SK-N-SH (cell line): Measurements from ENCODE around the gene SAMD14. TPM values are rescaled to one million over a fixed set of nuclear protein-coding genes. Genes with fewer than 3 reads are reported as not detected.

ENCODE experiments used
- CTCF ChIA-PET: fragments of 300-600, 350-600 bp; formaldehyde crosslinking; extraction: SDS; loops from one replicate; lab custom pipeline; 2021; lab: Yijun Ruan, JAX
- POLR2A ChIA-PET: fragments of 350-600 bp; sonication (Branson Sonifier 250); formaldehyde crosslinking; extraction: SDS; loops from one replicate; lab custom pipeline; 2020; ENCODE audit warnings: antibody characterized with exemption, inconsistent platforms; lab: Yijun Ruan, JAX
- DNase-seq: peaks from one replicate; pipeline ENCODE4 v3.0.0; 2012
- H2AFZ ChIP-seq: fragments of 200-600 bp; sonication (generic); 2 replicates; pipeline ENCODE4 v1.8.1; 2016; ENCODE audit warnings: antibody characterized with exemption, mild to moderate bottlenecking, low read depth
- H3F3A ChIP-seq: fragments of 200-600 bp; sonication (generic); replicated peaks from 2 replicates; pipeline ENCODE3; 2016; ENCODE audit warnings: antibody characterized with exemption, mild to moderate bottlenecking; ENCODE audit not compliant: insufficient read depth
- H3K27ac ChIP-seq, 2 experiments: fragments of 200-500 bp in 1 of 2; fragments of 200-600 bp in 1 of 2; sonication (Bioruptor generic) in 1 of 2; sonication (generic), shearing (Covaris generic) in 1 of 2; 2 replicates each; pipeline versions ENCODE4 v1.5.1 to v1.6.1; 2014 to 2016; ENCODE audit warnings: low read depth in 2 of 2, inconsistent platforms in 1 of 2, low read length in 1 of 2, mild to moderate bottlenecking in 1 of 2, mixed read lengths in 1 of 2
- H3K27me3 ChIP-seq: fragments of 200-600 bp; sonication (generic), shearing (Covaris generic); 2 replicates; pipeline ENCODE4 v1.6.1; 2016; ENCODE audit warnings: mixed run types; ENCODE audit not compliant: insufficient read depth
- H3K36me3 ChIP-seq, 2 experiments: fragments of 200-500 bp in 1 of 2; fragments of 200-600 bp in 1 of 2; sonication (Bioruptor generic) in 1 of 2; sonication (generic) in 1 of 2; replicated peaks in 1 of 2; 2 replicates each; pipeline versions ENCODE3 to v1.5.1; 2014 to 2016; ENCODE audit warnings: low read length in 1 of 2, mild to moderate bottlenecking in 1 of 2; ENCODE audit not compliant: insufficient read depth in 2 of 2, control insufficient read depth in 1 of 2
- H3K4me1 ChIP-seq, 2 experiments: fragments of 200-500 bp in 1 of 2; fragments of 200-600 bp in 1 of 2; sonication (Bioruptor generic) in 1 of 2; sonication (generic), shearing (Covaris generic) in 1 of 2; 2 replicates each; pipeline versions ENCODE4 v1.5.1 to v1.6.1; 2014 to 2016; ENCODE audit warnings: low read depth in 1 of 2, low read length in 1 of 2, mixed run types in 1 of 2; ENCODE audit not compliant: insufficient read depth in 2 of 2, control insufficient read depth in 1 of 2
- H3K4me2 ChIP-seq: fragments of 200-600 bp; sonication (generic), shearing (Covaris generic); 2 replicates; pipeline ENCODE4 v1.6.1; 2017; ENCODE audit warnings: mixed run types
- H3K4me3 ChIP-seq, 2 experiments: fragments of 200-500 bp in 1 of 2; fragments of 200-600 bp in 1 of 2; sonication (Bioruptor generic) in 1 of 2; sonication (generic), shearing (Covaris generic) in 1 of 2; 2 replicates each; pipeline versions ENCODE4 v1.5.1 to v1.8.1; 2014 to 2016; ENCODE audit warnings: low read depth in 2 of 2, inconsistent platforms in 1 of 2, low read length in 1 of 2, mild to moderate bottlenecking in 1 of 2, mixed read lengths in 1 of 2, moderate library complexity in 1 of 2
- H3K79me2 ChIP-seq: fragments of 200-600 bp; sonication (generic); 2 replicates; pipeline ENCODE4 v1.8.1; 2017; ENCODE audit warnings: mild to moderate bottlenecking; ENCODE audit not compliant: insufficient read depth
- H3K9ac ChIP-seq: fragments of 200-600 bp; sonication (generic); 2 replicates; pipeline ENCODE4 v1.6.1; 2017; ENCODE audit warnings: mixed run types
- H3K9me2 ChIP-seq: fragments of 200-600 bp; sonication (generic); 2 replicates; pipeline ENCODE4 v1.6.1; 2017; ENCODE audit warnings: mixed run types
- H3K9me3 ChIP-seq: fragments of 200-600 bp; sonication (generic); 2 replicates; pipeline ENCODE4 v1.6.1; 2017; ENCODE audit warnings: mixed run types, mild to moderate bottlenecking, moderate library complexity
- H4K20me1 ChIP-seq: fragments of 200-600 bp; sonication (generic); 2 replicates; pipeline ENCODE4 v1.6.1; 2017; ENCODE audit warnings: mild to moderate bottlenecking, mixed run types; ENCODE audit not compliant: insufficient read depth
- CHD2 ChIP-seq: fragments of 150-350 bp; IDR thresholded peaks from 2 replicates; pipeline ENCODE4 v1.6.1; 2018; ENCODE audit warnings: low read length; ENCODE audit not compliant: partially characterized antibody
- ELF1 ChIP-seq: IDR thresholded peaks from 2 replicates; pipeline ENCODE4 v1.4.0; 2012
- EP300 ChIP-seq, 2 experiments: IDR thresholded peaks; 2 replicates each; pipeline versions ENCODE4 v1.4.0 to v1.6.1; 2012; ENCODE audit warnings: borderline replicate concordance in 1 of 2, low read depth in 1 of 2, low read length in 1 of 2
- FOSL2 ChIP-seq: IDR thresholded peaks from 2 replicates; pipeline ENCODE4 v1.4.0; 2012; ENCODE audit warnings: low read depth, mild to moderate bottlenecking, moderate library complexity, borderline replicate concordance
- FOXM1 ChIP-seq: IDR thresholded peaks from 2 replicates; pipeline ENCODE4 v1.4.0; 2012; ENCODE audit warnings: low read depth, mild to moderate bottlenecking
- GATA2 ChIP-seq: sonication (generic); formaldehyde crosslinking; IDR thresholded peaks from 2 replicates; pipeline ENCODE4 v1.5.0; 2020; ENCODE audit warnings: mild to moderate bottlenecking, missing genetic modification reagents
- JUND ChIP-seq: IDR thresholded peaks from 2 replicates; pipeline ENCODE4 v1.4.0; 2012
- MEF2A ChIP-seq: IDR thresholded peaks from 2 replicates; pipeline ENCODE4 v1.4.0; 2012; ENCODE audit warnings: low read depth, borderline replicate concordance
- MXI1 ChIP-seq: IDR thresholded peaks from 2 replicates; pipeline ENCODE4 v1.6.1; 2012; ENCODE audit warnings: mild to moderate bottlenecking, low read depth, low read length, improper control_type of control experiment
- NFIC ChIP-seq: IDR thresholded peaks from 2 replicates; pipeline ENCODE4 v1.4.0; 2012; ENCODE audit warnings: borderline replicate concordance
- NRF1 ChIP-seq: IDR thresholded peaks from 2 replicates; pipeline ENCODE4 v1.6.1; 2012; ENCODE audit warnings: low read depth, mild to moderate bottlenecking, low read length
- PBX3 ChIP-seq: IDR thresholded peaks from 2 replicates; pipeline ENCODE4; 2012
- RAD21 ChIP-seq: IDR thresholded peaks from 2 replicates; pipeline ENCODE4 v1.6.1; 2012; ENCODE audit warnings: mild to moderate bottlenecking, low read length
- RCOR1 ChIP-seq: fragments of 150-350 bp; IDR thresholded peaks from 2 replicates; pipeline ENCODE4 v1.6.1; 2017; ENCODE audit warnings: antibody characterized with exemption, low read length
- RFX5 ChIP-seq: IDR thresholded peaks from 2 replicates; pipeline ENCODE4 v1.6.1; 2012; ENCODE audit warnings: mild to moderate bottlenecking, improper control_type of control experiment, low read length
- SMC3 ChIP-seq: IDR thresholded peaks from 2 replicates; pipeline ENCODE4 v1.6.1; 2012; ENCODE audit warnings: low read depth, low read length, improper control_type of control experiment
- TEAD4 ChIP-seq: IDR thresholded peaks from 2 replicates; pipeline ENCODE4 v1.4.0; 2012; ENCODE audit warnings: mild to moderate bottlenecking, borderline replicate concordance; ENCODE audit not compliant: insufficient read depth
- USF1 ChIP-seq: IDR thresholded peaks from 2 replicates; pipeline ENCODE4 v1.4.0; 2012; ENCODE audit warnings: low read depth, borderline replicate concordance
- YY1 ChIP-seq: IDR thresholded peaks from 2 replicates; pipeline ENCODE4 v1.4.0; 2012; ENCODE audit warnings: low read depth, mild to moderate bottlenecking
- WGBS: methylation state at CpG from one replicate; pipeline ENCODE4 v1.1.6; 2017; ENCODE audit warnings: low lambda C conversion rate; 5-methylcytosine and 5-hydroxymethylcytosine counted together
- polyA plus RNA-seq, 3 experiments: library from polyadenylated mRNA; depleted of rRNA; stranded (reverse); fragments of >200 nt; gene quantifications; 2 replicates each; pipeline ENCODE4 v1.2.3, GENCODE V29; 2012

Gene SAMD14
- polyA plus RNA-seq, 1 of the 3 experiments (the other 2 are of a cell fraction), result 3.4 TPM

- TF ChIP-seq RFX5, result no peak
- peak; percentile 28; the same call in 1 of the 2 replicates for TF ChIP-seq FOSL2
- TF ChIP-seq JUND, result no peak
- TF ChIP-seq PBX3, result peak; percentile 54
- TF ChIP-seq YY1, result 0 out of 2 replicates have a peak, but pooled peaks have one; percentile 52
- TF ChIP-seq CHD2, result peak; percentile 9
- TF ChIP-seq TEAD4, result peak; percentile 18; the same call in 1 of the 2 replicates
- TF ChIP-seq MXI1, result peak; percentile 94
- TF ChIP-seq MEF2A, result no peak
- 0 out of 2 replicates have a peak, but pooled peaks have one; percentile 29 for TF ChIP-seq RCOR1
- peak; percentile 48 for TF ChIP-seq SMC3
- TF ChIP-seq RAD21, result peak; percentile 53
- TF ChIP-seq EP300 (IDR thresholded peaks at IDR 0.05; ENCODE audit: borderline replicate concordance in 1 of 2, low read depth in 1 of 2, low read length in 1 of 2), result peak; percentile 27 to 36; a peak in 2 of 4 replicates
- TF ChIP-seq NRF1, result no peak
- no peak for TF ChIP-seq FOXM1
Measured at GRCh38 chr17:50177983-50178834, 48.2 kb upstream of the SAMD14 start (continued).

- no peak overlapping the region for H2AFZ ChIP-seq
- no peaks in the 10 kb centered on the region for H3K27me3 ChIP-seq
- peak overlapping the region; percentile 94 to 100 for H3K27ac ChIP-seq
- no peaks in the 10 kb centered on the region for H3K9me3 ChIP-seq
- H3K79me2 ChIP-seq, result no peaks in the 10 kb centered on the region
- H3K4me3 ChIP-seq, result no peak overlapping the region
- no peak for TF ChIP-seq MXI1
- TF ChIP-seq NFIC, result no peak
- no peak for TF ChIP-seq GATA2 (CRISPR knock-in tag)
- TF ChIP-seq ELF1, result no peak
- no peak for TF ChIP-seq RFX5
- no peak for TF ChIP-seq USF1
- no peak for TF ChIP-seq EP300 (IDR thresholded peaks at IDR 0.05; ENCODE audit: borderline replicate concordance in 1 of 2, low read depth in 1 of 2, low read length in 1 of 2)
- no peak for DNase-seq
- H3K4me1 ChIP-seq, result peaks cover 33 to 57% of the 10 kb centered on the region in 2 experiments
- ChIA-PET POLR2A (interaction anchor here (0.9 to 2.0 kb wide), 10 partner anchors 12 to 170 kb away, joined by 3 to 17 read pairs (median 4); partner anchors contain the start of genes PPP1R9B and SGCA), CTCF (interaction anchor here (0.7 to 17.0 kb wide), 22 partner anchors 8 to 121 kb away, joined by 3 to 517 read pairs (median 8); partner anchors contain the start of genes COL1A1, PDK2, PPP1R9B and SGCA)
- H3K9ac ChIP-seq, result peak overlapping the region; percentile 55; the same call in 1 of the 2 replicates
- H3K9me2 ChIP-seq, result no peaks in the 10 kb centered on the region
- peaks cover 10% of the 10 kb centered on the region for H4K20me1 ChIP-seq
- WGBS, result 97% methylated on average over 10 of the region's 10 CpGs
- H3K4me2 ChIP-seq, result peak overlapping the region; percentile 68
- peaks cover 61% of the 10 kb centered on the region for H3F3A ChIP-seq
- H3K36me3 ChIP-seq, result no peaks in the 10 kb centered on the region
Measured at GRCh38 chr17:50177476-50177875, 47.5 kb upstream of the SAMD14 start.
